Calu3 (cell line): ENCODE results near the gene FHIT. TPM values are rescaled to one million over a fixed set of nuclear protein-coding genes. Genes with fewer than 3 reads are reported as not detected.

ENCODE experiments used
- BruUV-seq: library from RNA; stranded (reverse); fragments of 400-500 nt; replicated peaks from 2 replicates; lab custom pipeline; 2021; lab: Mats Ljungman, UMichigan
- CTCF ChIA-PET: fragments of 300-600 bp; sonication (Branson Sonifier 250); formaldehyde crosslinking; loops from one replicate; lab custom pipeline; 2022; ENCODE audit warnings: antibody characterized with exemption; lab: Charles Lee
- DNase-seq: peaks from one replicate; pipeline ENCODE4 v3.0.0; 2022
- H3K27ac Mint-ChIP-seq: one replicate; pipeline ENCODE4 v1.8.0; 2022; ENCODE audit warnings: mixed read lengths; ENCODE audit not compliant: unreplicated experiment
- H3K27me3 Mint-ChIP-seq: one replicate; pipeline ENCODE4 v1.8.0; 2022; ENCODE audit warnings: mixed read lengths; ENCODE audit not compliant: unreplicated experiment
- H3K36me3 Mint-ChIP-seq: one replicate; pipeline ENCODE4 v1.8.0; 2022; ENCODE audit warnings: mild to moderate bottlenecking, moderate library complexity, mixed read lengths; ENCODE audit not compliant: insufficient read depth, unreplicated experiment
- H3K4me1 Mint-ChIP-seq: one replicate; pipeline ENCODE4 v1.8.0; 2022; ENCODE audit warnings: mild to moderate bottlenecking, low read depth, mixed read lengths; ENCODE audit not compliant: unreplicated experiment
- H3K4me3 Mint-ChIP-seq: one replicate; pipeline ENCODE4 v1.8.0; 2022; ENCODE audit warnings: mild to moderate bottlenecking, low read depth, moderate library complexity, mixed read lengths; ENCODE audit not compliant: unreplicated experiment
- H3K9me3 Mint-ChIP-seq: one replicate; pipeline ENCODE4 v1.8.0; 2022; ENCODE audit warnings: low read depth, mixed read lengths; ENCODE audit not compliant: unreplicated experiment
- intact Hi-C: fragments of 100-400 bp; cut with micrococcal nuclease; formaldehyde crosslinking; loops from one replicate; pipeline ENCODE4 v1.10.0; 2022; ENCODE audit not compliant: unreplicated experiment
- total RNA-seq: library from RNA; stranded (reverse); gene quantifications from 2 replicates; pipeline ENCODE4 v1.2.3, GENCODE V29; 2022
- TF ChIP-seq, protein P1 (sequence below): fragments of 200-600 bp; IDR thresholded peaks from one replicate; pipeline ENCODE4 v1.8.0; 2022; ENCODE audit warnings: antibody characterized with exemption; ENCODE audit not compliant: unreplicated experiment

Gene FHIT
- total RNA-seq, 1 experiment from 2014 or later: 6.2 TPM

DNA sequence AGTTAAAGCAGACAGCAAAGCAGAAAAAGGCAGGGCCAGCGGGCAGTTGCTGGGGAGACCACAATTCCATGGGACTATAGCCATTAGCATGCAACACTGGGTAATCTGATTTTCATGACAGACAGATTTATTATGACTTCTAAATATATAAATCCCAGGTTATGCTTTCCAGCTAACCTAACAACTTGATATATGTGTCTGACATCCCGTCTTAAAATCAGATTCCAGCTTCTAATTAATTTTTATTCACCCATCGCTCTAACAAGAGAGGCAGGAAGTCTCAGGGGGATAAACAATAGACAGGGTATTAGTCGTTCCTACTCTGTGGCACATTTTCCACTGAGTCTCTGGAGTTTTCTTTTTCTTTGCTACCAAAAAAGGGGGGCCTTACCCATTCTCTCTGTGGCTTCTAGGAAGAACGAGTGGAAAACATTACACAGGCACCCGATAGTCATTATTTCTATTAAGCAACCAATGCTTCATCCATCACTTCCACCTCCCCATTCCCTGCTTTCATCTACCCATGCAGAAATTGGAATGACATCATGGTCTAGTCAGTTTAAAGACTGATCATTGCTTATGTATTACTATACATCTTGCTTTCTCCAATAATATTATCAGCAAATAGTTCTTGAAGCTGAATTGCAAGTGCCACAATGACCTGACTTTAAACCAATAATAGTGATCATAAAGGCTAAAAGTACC is 173.1 kb downstream of the FHIT start:
- H3K36me3 Mint-ChIP-seq: no peaks in the 10 kb centered on the region
- intact Hi-C loops: no loop called here
- CTCF ChIA-PET: no interaction called here

DNA sequence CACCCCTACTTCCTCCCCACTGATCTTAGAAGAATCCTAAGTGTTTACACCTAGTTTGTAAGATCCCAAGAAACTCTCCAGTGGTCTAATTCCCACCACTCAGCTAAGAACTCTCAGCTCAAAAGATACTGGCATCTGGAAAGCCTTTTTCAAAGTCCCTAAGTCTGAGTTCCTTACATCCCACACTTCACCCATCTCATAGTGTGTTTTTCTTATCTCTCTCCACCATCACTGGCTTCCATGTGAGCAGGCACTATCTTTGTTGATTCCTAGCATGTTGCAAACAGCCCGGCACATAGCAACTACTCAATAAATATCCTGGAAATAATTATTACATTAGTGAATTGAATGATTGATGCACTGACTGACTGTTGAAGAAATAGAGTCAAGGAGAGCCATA is 173.7 kb downstream of the FHIT start:
- Mint-ChIP-seq H3K27ac (no peak overlapping the region), H3K4me1 (no peaks in the 10 kb centered on the region), H3K4me3 (no peak overlapping the region), H3K9me3 (no peaks in the 10 kb centered on the region), H3K36me3 (no peaks in the 10 kb centered on the region), H3K27me3 (no peaks in the 10 kb centered on the region)
- DNase-seq: no peak
- CTCF ChIA-PET: no interaction called here
- intact Hi-C loops: no loop called here
- no TSS peak for BruUV-seq
- TF ChIP-seq, protein P1, sequence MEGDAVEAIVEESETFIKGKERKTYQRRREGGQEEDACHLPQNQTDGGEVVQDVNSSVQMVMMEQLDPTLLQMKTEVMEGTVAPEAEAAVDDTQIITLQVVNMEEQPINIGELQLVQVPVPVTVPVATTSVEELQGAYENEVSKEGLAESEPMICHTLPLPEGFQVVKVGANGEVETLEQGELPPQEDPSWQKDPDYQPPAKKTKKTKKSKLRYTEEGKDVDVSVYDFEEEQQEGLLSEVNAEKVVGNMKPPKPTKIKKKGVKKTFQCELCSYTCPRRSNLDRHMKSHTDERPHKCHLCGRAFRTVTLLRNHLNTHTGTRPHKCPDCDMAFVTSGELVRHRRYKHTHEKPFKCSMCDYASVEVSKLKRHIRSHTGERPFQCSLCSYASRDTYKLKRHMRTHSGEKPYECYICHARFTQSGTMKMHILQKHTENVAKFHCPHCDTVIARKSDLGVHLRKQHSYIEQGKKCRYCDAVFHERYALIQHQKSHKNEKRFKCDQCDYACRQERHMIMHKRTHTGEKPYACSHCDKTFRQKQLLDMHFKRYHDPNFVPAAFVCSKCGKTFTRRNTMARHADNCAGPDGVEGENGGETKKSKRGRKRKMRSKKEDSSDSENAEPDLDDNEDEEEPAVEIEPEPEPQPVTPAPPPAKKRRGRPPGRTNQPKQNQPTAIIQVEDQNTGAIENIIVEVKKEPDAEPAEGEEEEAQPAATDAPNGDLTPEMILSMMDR: no peak

More for the DNA sequence above, 173.1 kb downstream of the FHIT start:
- Mint-ChIP-seq H3K9me3 (no peaks in the 10 kb centered on the region), H3K4me1 (no peaks in the 10 kb centered on the region), H3K27ac (no peak overlapping the region), H3K27me3 (no peaks in the 10 kb centered on the region), H3K4me3 (no peak overlapping the region)
- TF ChIP-seq, protein P1: no peak
- no TSS peak for BruUV-seq
- no peak for DNase-seq

DNA sequence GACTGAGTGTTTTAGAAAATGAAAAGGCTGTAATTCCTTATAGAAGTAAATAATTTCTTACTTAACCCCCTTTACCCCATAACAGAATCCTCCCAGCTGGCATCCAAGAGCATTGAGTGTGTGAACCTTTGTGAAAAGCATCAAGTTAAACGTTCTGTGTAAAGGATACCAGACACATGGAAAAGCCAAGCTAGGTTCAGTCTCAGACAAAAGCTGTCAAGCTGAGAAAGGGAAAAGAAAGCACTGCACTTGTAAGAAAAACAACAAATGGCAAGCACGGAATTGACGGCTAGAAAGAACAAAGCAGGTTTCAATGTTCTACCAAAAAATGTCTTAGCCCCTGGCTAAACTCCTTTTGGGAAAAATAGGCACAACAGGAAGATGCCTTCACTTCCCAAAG is 176.5 kb downstream of the FHIT start:
- TF ChIP-seq, protein P1: no peak
- BruUV-seq: no TSS peak
- no peaks in the 10 kb centered on the region for H3K9me3 Mint-ChIP-seq
- intact Hi-C loops: no loop called here
- H3K4me3 Mint-ChIP-seq: no peak overlapping the region
- no peaks in the 10 kb centered on the region for H3K4me1 Mint-ChIP-seq
- CTCF ChIA-PET: no interaction called here
- no peaks in the 10 kb centered on the region for H3K36me3 Mint-ChIP-seq
- DNase-seq: no peak
- H3K27ac Mint-ChIP-seq: no peak overlapping the region
- H3K27me3 Mint-ChIP-seq: no peaks in the 10 kb centered on the region

DNA sequence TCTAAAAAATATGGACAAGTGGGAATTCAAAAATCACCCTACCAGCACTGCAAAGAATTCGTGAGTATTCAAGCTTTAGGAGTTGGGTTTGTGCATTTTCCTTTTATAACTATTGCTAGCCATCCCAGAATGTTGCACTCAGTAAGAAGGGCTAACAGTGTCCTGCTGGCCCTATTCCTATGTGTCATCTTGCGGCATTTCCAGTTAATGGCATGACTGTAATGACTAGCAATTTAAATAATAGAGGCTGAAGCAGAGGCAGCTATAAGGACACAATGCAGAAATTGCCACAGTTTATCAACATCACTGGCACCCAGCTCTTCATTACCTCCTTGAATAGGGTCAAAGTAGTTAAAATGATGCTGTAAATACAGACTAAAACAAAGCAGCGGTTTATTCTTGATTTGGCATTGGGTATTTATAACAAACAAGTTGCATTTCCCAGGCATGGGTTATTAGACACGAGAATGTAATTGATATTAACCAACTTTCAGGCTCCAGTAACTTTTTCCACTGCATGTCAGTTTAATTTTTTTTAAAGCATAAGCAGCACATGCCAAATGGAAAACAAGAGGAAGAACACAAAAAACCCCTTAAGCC is 177.6 kb downstream of the FHIT start:
- Mint-ChIP-seq H3K4me3 (no peak overlapping the region), H3K4me1 (no peaks in the 10 kb centered on the region), H3K27me3 (no peaks in the 10 kb centered on the region), H3K36me3 (no peaks in the 10 kb centered on the region), H3K9me3 (no peaks in the 10 kb centered on the region), H3K27ac (no peak overlapping the region)
- CTCF ChIA-PET: no interaction called here
- TF ChIP-seq, protein P1: no peak
- intact Hi-C loops: no loop called here
- no TSS peak for BruUV-seq
- DNase-seq: no peak
